Ascending aorta (tissue), 2 donors: Measurements from ENCODE around the gene ASRGL1. TPM values are rescaled to one million over a fixed set of nuclear protein-coding genes. Genes with fewer than 3 reads are reported as not detected.

Source experiments
- DNase-seq, 2 donors: peaks; one replicate each; pipeline ENCODE4 v3.0.0-alpha.2; 2019; ENCODE audit warnings: low spot score in 2 of 2
- H3K27ac ChIP-seq, 2 donors: fragments of 200-600 bp; sonication (generic); one replicate each; pipeline ENCODE4 v1.5.1; 2016 to 2017; ENCODE audit warnings: mild to moderate bottlenecking in 1 of 2
- H3K27me3 ChIP-seq: fragments of 200-600 bp; sonication (generic); one replicate; pipeline ENCODE4 v1.5.1; 2017
- H3K36me3 ChIP-seq, 2 donors: fragments of 200-600 bp; sonication (generic); one replicate each; pipeline ENCODE4 v1.5.1; 2016
- H3K4me1 ChIP-seq, 2 donors: fragments of 200-600 bp; sonication (generic); one replicate each; pipeline ENCODE4 v1.5.1; 2016 to 2017; ENCODE audit warnings: mild to moderate bottlenecking in 1 of 2
- H3K4me3 ChIP-seq, 2 donors: fragments of 200-600 bp; sonication (generic); one replicate each; pipeline ENCODE4 v1.5.1; 2016 to 2017; ENCODE audit warnings: mild to moderate bottlenecking in 1 of 2
- H3K9me3 ChIP-seq, 2 donors: fragments of 200-600 bp; sonication (generic); one replicate each; pipeline ENCODE4 v1.5.1; 2016
- intact Hi-C: fragments of 100-400 bp; cut with DNase I; formaldehyde crosslinking; loops from one replicate; pipeline ENCODE4 v1.15.1; 2023
- total RNA-seq: library from RNA; depleted of rRNA; stranded (reverse); fragments of >200 nt; gene quantifications from one replicate; pipeline ENCODE4 v1.1.0, GENCODE V29; 2016
- TF ChIP-seq, protein P1 (sequence below), 3 experiments: fragments of 200-600 bp in 2 of 3; fragments of 450-650 bp in 1 of 3; sonication (generic) in 2 of 3; IDR thresholded peaks; one replicate each; pipeline ENCODE4 v1.5.1; 2016 to 2019; ENCODE audit warnings: antibody characterized with exemption in 3 of 3, mild to moderate bottlenecking in 1 of 3, moderate library complexity in 1 of 3

Gene ASRGL1
- total RNA-seq, 1 donor from 2014 or later: 69.8 TPM

DNA sequence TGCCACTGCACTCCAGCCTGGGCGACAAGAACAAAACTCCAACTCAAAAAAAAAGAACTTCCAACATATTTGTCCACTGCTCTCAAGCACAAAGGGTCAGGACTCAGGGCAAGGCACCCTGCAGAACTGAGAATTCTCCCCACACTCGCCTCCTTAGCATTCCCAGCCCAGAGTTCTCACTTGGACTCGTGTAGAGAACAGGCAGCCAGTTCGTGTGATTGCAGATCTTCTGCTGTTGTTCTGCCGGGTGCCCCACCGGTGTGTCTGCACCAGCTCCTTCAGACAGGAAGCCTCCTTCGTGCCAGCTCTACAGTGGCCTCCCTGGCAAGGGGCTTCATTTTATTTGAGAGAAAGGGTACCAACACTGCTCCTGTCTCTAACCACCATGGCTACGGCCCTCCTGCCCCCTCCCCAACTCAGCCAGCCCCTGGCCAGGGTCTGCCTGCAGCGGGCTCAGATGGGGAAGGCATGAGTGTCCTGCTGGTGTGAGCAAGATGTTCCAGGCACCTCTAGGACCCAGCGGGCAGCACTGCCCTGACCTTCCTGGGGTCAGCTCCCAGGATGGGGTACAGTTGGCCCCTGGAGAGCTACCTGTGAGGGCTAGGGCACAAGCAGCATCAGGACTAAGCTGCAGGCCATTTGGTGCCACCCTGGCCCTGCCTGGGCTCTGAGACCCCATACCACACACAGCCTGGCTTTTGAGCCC, 62.1 kb downstream of the ASRGL1 start:
- DNase-seq: no peak
- TF ChIP-seq, protein P1, sequence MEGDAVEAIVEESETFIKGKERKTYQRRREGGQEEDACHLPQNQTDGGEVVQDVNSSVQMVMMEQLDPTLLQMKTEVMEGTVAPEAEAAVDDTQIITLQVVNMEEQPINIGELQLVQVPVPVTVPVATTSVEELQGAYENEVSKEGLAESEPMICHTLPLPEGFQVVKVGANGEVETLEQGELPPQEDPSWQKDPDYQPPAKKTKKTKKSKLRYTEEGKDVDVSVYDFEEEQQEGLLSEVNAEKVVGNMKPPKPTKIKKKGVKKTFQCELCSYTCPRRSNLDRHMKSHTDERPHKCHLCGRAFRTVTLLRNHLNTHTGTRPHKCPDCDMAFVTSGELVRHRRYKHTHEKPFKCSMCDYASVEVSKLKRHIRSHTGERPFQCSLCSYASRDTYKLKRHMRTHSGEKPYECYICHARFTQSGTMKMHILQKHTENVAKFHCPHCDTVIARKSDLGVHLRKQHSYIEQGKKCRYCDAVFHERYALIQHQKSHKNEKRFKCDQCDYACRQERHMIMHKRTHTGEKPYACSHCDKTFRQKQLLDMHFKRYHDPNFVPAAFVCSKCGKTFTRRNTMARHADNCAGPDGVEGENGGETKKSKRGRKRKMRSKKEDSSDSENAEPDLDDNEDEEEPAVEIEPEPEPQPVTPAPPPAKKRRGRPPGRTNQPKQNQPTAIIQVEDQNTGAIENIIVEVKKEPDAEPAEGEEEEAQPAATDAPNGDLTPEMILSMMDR (IDR thresholded peaks at IDR 0.05): no peak
- intact Hi-C loops: no loop called here
- no peaks in the 10 kb centered on the region for H3K27me3 ChIP-seq
- peak overlapping the region; percentile 87 for H3K27ac ChIP-seq
- peaks cover 45 to 63% of the 10 kb centered on the region in 2 donors for H3K4me1 ChIP-seq
- H3K4me3 ChIP-seq: no peak overlapping the region
- no peaks in the 10 kb centered on the region for H3K36me3 ChIP-seq
- H3K9me3 ChIP-seq: no peaks in the 10 kb centered on the region

DNA sequence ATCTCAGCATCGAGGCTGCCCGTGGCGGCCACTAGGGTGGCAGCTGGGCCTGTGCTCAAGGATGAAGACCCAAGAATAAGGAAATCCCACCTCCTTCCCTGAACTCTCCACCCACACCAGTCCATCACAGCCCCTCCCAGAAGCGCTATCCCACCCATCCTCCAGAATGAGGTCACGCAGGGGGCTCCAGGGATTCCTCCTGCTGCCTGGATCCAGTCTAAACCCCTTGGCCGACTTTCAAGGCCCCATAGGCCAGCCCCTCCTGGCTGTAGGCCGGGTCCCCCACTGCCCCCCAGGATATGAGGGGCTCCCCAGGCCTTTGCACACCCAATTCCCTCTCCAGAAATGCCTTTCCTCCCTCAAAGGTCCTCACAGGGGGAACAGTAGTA, 62.6 kb downstream of the ASRGL1 start:
- H3K27me3 ChIP-seq: no peaks in the 10 kb centered on the region
- no peaks in the 10 kb centered on the region for H3K36me3 ChIP-seq
- TF ChIP-seq, protein P1 (IDR thresholded peaks at IDR 0.05): no peak
- intact Hi-C loops: loop anchor here (1.0 kb wide), 1 partner anchor 24 kb away; no protein-coding TSS in a partner anchor
- peak overlapping the region in 1 of 2 donors; percentile 31 for H3K4me3 ChIP-seq
- no peak for DNase-seq
- peak overlapping the region; percentile 87 for H3K27ac ChIP-seq
- no peaks in the 10 kb centered on the region for H3K9me3 ChIP-seq
- H3K4me1 ChIP-seq: peaks cover 45 to 61% of the 10 kb centered on the region in 2 donors

DNA sequence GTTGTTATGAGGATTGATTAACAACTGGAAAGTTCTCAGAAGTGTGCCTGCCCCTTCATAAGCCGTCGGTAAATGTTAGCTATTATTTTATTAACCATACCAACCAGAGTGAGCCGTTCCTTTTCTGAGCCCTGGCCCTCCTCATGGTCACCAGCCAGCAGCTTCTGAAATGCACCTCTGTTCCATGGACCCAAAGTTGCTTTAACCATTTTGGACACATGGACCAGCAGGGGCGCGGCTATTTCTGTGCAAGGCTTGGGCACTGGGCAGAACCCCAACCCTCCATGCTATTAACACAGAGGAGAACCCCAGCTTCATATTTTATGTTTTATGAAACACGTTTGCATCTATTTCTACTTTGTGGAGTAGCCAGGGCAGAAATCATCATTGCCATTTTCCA, 63.0 kb downstream of the ASRGL1 start:
- no peaks in the 10 kb centered on the region for H3K9me3 ChIP-seq
- H3K27ac ChIP-seq: peak overlapping the region; percentile 87
- no peaks in the 10 kb centered on the region for H3K36me3 ChIP-seq
- intact Hi-C loops: loop anchor here (1.0 kb wide), 1 partner anchor 24 kb away; no protein-coding TSS in a partner anchor
- no peaks in the 10 kb centered on the region for H3K27me3 ChIP-seq
- TF ChIP-seq, protein P1 (IDR thresholded peaks at IDR 0.05): no peak
- H3K4me3 ChIP-seq: peak overlapping the region in 1 of 2 donors; percentile 31
- H3K4me1 ChIP-seq: peaks cover 45 to 58% of the 10 kb centered on the region in 2 donors
- no peak for DNase-seq

DNA sequence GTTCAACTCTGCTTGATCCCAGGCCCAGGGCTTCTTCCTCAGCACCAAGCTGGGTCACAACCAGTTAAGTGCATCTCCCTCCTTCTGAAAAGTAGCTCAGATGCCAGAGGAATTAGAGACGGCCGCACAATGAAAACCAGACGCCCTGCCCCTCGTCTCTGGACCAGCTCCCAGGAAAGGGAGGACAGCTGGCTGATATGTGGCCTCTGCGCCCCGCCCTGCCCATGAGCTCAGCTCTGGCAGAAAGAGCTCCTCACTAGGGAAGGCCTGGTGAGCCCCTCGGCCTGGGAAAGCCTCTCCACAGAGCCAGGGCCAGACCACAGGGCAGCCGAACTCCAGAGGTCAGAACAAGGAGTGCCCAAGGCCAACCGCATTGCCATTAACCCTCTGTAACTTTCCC, 63.5 kb downstream of the ASRGL1 start:
- intact Hi-C loops: loop anchor here (1.0 kb wide), 1 partner anchor 24 kb away; no protein-coding TSS in a partner anchor
- Histone ChIP-seq H3K4me3 (peak overlapping the region in 1 of 2 donors; percentile 31), H3K9me3 (no peaks in the 10 kb centered on the region), H3K27ac (peak overlapping the region; percentile 87), H3K36me3 (no peaks in the 10 kb centered on the region), H3K27me3 (no peaks in the 10 kb centered on the region), H3K4me1 (peaks cover 45 to 54% of the 10 kb centered on the region in 2 donors)
- peak; percentile 49 to 92 for DNase-seq
- TF ChIP-seq, protein P1 (IDR thresholded peaks at IDR 0.05): no peak

DNA sequence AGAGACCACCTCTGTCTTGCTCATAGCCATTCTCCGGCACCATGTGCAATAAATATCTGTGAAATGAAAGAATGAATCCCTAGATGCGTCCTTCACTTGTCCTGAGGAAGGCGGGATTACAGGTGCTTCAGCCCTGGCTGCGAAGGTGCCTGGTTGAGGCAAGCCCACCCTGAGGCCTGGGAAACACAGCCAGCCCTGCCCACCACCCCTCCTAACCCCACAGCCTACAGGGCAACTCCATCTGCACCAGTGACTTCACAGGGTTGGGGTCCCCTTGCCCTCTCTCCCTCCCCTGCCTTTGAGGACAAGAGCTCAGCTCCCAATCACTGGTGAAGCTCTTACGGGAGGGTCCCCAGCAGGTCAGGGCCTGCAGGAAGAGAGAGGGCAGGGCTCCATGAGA, 64.1 kb downstream of the ASRGL1 start:
- no peaks in the 10 kb centered on the region for H3K9me3 ChIP-seq
- H3K27ac ChIP-seq: peak overlapping the region; percentile 87
- TF ChIP-seq, protein P1 (IDR thresholded peaks at IDR 0.05): no peak
- H3K4me3 ChIP-seq: peak overlapping the region in 1 of 2 donors; percentile 31
- peaks cover 45 to 54% of the 10 kb centered on the region in 2 donors for H3K4me1 ChIP-seq
- H3K36me3 ChIP-seq: no peaks in the 10 kb centered on the region
- DNase-seq: no peak
- intact Hi-C loops: no loop called here
- no peaks in the 10 kb centered on the region for H3K27me3 ChIP-seq
